ENCODE measurements around the gene UTS2B. TPM values are rescaled to one million over a fixed set of nuclear protein-coding genes. Genes with fewer than 3 reads are reported as not detected.

Gene UTS2B
- total and polyA plus RNA-seq, 4 donors = 0.10 to 2.4 (median 0.31) TPM

GRCh38 chr3:191352014-191352413, 21.7 kb upstream of the UTS2B start:
- Histone ChIP-seq H3K27me3 (ENCODE audit: control insufficient read depth in 3 of 3, insufficient read depth in 3 of 3, low read length in 2 of 3) (no peaks in the 10 kb centered on the region), H3K9me3 (ENCODE audit: control insufficient read depth in 4 of 4, insufficient read depth in 3 of 4, low read length in 3 of 4) (no peaks in the 10 kb centered on the region), H3K4me1 (ENCODE audit: control insufficient read depth in 5 of 5, insufficient read depth in 5 of 5, low read length in 5 of 5) (peaks cover 0 to 52% (median 29%) of the 10 kb centered on the region in 5 donors), H3K9ac (ENCODE audit: insufficient read depth in 1 of 2, low read length in 2 of 2) (no peak overlapping the region), H3K4me3 (no peak overlapping the region), H3K27ac (ENCODE audit: low read depth in 1 of 2, low read length in 1 of 2) (peak overlapping the region in 1 of 2 donors; percentile 45), H3K36me3 (ENCODE audit: control insufficient read depth in 4 of 4, insufficient read depth in 4 of 4, low read length in 4 of 4) (no peaks in the 10 kb centered on the region)
- 71 to 83% methylated on average over 1 of the region's 1 CpG for WGBS, 2 donors
- DNase-seq = no peak
- TF ChIP-seq, protein P1, sequence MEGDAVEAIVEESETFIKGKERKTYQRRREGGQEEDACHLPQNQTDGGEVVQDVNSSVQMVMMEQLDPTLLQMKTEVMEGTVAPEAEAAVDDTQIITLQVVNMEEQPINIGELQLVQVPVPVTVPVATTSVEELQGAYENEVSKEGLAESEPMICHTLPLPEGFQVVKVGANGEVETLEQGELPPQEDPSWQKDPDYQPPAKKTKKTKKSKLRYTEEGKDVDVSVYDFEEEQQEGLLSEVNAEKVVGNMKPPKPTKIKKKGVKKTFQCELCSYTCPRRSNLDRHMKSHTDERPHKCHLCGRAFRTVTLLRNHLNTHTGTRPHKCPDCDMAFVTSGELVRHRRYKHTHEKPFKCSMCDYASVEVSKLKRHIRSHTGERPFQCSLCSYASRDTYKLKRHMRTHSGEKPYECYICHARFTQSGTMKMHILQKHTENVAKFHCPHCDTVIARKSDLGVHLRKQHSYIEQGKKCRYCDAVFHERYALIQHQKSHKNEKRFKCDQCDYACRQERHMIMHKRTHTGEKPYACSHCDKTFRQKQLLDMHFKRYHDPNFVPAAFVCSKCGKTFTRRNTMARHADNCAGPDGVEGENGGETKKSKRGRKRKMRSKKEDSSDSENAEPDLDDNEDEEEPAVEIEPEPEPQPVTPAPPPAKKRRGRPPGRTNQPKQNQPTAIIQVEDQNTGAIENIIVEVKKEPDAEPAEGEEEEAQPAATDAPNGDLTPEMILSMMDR (IDR thresholded peaks at IDR 0.05; ENCODE audit: control extremely low read depth, extremely low read depth) = no peak
- no peak for ATAC-seq (ENCODE audit: insufficient read depth, low FRiP score)

DNA sequence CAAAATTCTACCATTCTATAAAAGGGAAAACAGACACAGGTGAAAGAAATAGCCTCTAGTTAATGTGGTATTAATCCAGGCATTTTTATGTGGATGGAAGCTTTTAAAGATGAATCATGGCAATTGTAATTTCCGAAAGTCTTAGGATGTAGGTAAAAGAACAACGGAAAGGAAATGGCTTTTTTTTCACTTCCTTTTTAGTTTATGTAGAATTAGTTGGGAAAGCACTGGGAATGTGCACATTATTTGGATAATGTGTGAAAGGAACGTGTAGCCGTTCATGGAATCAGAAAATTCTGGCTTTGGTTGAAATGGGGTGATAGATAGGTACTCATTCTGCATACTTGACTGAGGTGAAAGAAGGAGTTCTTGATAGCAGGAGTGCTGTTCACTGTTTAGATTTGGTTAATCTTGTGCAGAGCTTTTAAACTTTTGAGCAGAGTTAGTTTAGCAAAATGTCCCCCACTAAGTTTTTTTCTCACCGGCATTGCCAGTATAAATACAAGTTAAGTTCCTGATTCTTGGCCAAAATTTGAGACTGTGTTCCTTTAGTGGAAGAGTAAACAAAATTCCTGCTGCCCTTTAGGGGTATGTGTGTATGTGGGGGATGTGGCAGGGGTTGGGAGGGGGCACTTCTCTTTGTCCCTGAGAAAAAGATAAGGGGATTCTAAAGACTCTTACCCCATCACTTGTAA, 20.2 kb upstream of the UTS2B start:
- Histone ChIP-seq H3K9me3 (ENCODE audit: control insufficient read depth in 4 of 4, insufficient read depth in 3 of 4, low read length in 3 of 4) (no peaks in the 10 kb centered on the region), H3K9ac (ENCODE audit: insufficient read depth in 1 of 2, low read length in 2 of 2) (peak overlapping the region in 1 of 2 donors; percentile 65), H3K4me1 (ENCODE audit: control insufficient read depth in 5 of 5, insufficient read depth in 5 of 5, low read length in 5 of 5) (peaks cover 0 to 49% (median 29%) of the 10 kb centered on the region in 5 donors), H3K27ac (ENCODE audit: low read depth in 1 of 2, low read length in 1 of 2) (peak overlapping the region in 1 of 2 donors; percentile 60), H3K27me3 (ENCODE audit: control insufficient read depth in 3 of 3, insufficient read depth in 3 of 3, low read length in 2 of 3) (no peaks in the 10 kb centered on the region), H3K36me3 (ENCODE audit: control insufficient read depth in 4 of 4, insufficient read depth in 4 of 4, low read length in 4 of 4) (no peaks in the 10 kb centered on the region), H3K4me3 (no peak overlapping the region)
- peak; percentile 27 for ATAC-seq (ENCODE audit: insufficient read depth, low FRiP score)
- TF ChIP-seq, protein P1 (IDR thresholded peaks at IDR 0.05; ENCODE audit: control extremely low read depth, extremely low read depth) = no peak
- DNase-seq = peak in 2 of 3 donors; percentile 78 to 79
- 33 to 59% methylated on average over 5 of the region's 5 CpGs for WGBS, 2 donors

- Histone ChIP-seq H3K4me3 (no peak overlapping the region), H3K27me3 (ENCODE audit: control insufficient read depth in 3 of 3, insufficient read depth in 3 of 3, low read length in 2 of 3) (no peaks in the 10 kb centered on the region), H3K36me3 (ENCODE audit: control insufficient read depth in 4 of 4, insufficient read depth in 4 of 4, low read length in 4 of 4) (no peaks in the 10 kb centered on the region), H3K9me3 (ENCODE audit: control insufficient read depth in 4 of 4, insufficient read depth in 3 of 4, low read length in 3 of 4) (no peaks in the 10 kb centered on the region), H3K4me1 (ENCODE audit: control insufficient read depth in 5 of 5, insufficient read depth in 5 of 5, low read length in 5 of 5) (peaks cover 0 to 53% (median 27%) of the 10 kb centered on the region in 5 donors), H3K27ac (ENCODE audit: low read depth in 1 of 2, low read length in 1 of 2) (no peak overlapping the region), H3K9ac (ENCODE audit: insufficient read depth in 1 of 2, low read length in 2 of 2) (no peak overlapping the region)
- no peak for DNase-seq
- WGBS, 2 donors = 96 to 97% methylated on average over 1 of the region's 1 CpG
- no peak for ATAC-seq (ENCODE audit: insufficient read depth, low FRiP score)
- TF ChIP-seq, protein P1 (IDR thresholded peaks at IDR 0.05; ENCODE audit: control extremely low read depth, extremely low read depth) = no peak
Observed at GRCh38 chr3:191348098-191348497, 17.8 kb upstream of the UTS2B start.

Data from lung (tissue), 12 donors.